WI38 (cell line): ENCODE measurements around the gene RBFOX1.

ENCODE experiments used
- H3K4me3 ChIP-seq: 2 replicates; pipeline ENCODE4 v1.5.1; 2011; ENCODE audit warnings: low read depth, mild to moderate bottlenecking, control low read depth, low read length
- TF ChIP-seq, protein P1 (sequence below): IDR thresholded peaks from 2 replicates; pipeline ENCODE4 v1.5.1; 2012; ENCODE audit warnings: low read depth, mild to moderate bottlenecking, control low read depth, low read length

Gene RBFOX1

DNA sequence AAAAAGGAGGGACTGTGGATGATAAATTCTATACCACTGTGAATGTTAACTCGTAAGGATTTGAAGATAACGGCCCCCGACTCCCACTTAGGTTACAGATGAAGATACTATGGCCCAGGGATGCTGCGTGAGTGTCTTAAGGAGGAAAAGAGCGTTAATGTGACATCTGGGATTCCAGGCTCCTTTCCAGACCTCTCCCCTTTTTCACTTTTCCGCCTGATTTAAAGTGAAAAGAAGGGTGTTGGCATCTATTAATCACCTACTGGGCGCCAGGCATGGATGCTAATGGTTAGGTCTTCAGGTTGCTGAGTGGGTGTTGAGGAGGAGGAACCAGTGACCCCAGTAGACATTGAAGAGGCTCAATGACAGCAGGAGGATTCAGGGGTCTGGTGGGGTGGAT is 117.8 kb downstream of the RBFOX1 start:
- no peak overlapping the region for H3K4me3 ChIP-seq
- TF ChIP-seq, protein P1, sequence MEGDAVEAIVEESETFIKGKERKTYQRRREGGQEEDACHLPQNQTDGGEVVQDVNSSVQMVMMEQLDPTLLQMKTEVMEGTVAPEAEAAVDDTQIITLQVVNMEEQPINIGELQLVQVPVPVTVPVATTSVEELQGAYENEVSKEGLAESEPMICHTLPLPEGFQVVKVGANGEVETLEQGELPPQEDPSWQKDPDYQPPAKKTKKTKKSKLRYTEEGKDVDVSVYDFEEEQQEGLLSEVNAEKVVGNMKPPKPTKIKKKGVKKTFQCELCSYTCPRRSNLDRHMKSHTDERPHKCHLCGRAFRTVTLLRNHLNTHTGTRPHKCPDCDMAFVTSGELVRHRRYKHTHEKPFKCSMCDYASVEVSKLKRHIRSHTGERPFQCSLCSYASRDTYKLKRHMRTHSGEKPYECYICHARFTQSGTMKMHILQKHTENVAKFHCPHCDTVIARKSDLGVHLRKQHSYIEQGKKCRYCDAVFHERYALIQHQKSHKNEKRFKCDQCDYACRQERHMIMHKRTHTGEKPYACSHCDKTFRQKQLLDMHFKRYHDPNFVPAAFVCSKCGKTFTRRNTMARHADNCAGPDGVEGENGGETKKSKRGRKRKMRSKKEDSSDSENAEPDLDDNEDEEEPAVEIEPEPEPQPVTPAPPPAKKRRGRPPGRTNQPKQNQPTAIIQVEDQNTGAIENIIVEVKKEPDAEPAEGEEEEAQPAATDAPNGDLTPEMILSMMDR: no peak

DNA sequence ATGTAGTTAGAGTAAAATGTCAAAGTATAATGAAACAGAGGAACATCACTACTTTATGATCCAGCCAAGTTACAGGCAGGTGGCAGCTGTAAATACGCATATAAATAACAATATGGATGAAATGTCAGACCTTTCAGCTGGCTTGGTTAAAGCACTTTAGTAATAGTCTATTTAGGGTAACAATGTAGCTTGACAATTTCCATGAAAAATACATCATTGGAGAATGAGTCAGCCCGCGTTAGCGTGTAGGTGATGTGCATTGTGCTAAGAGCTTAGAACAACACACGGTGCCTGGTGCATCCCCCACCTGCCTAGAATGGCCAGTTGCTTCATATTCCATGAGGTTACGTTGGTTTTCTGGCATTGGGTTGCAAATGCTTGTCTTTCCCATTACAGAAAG is 119.4 kb downstream of the RBFOX1 start:
- no peak overlapping the region for H3K4me3 ChIP-seq
- TF ChIP-seq, protein P1: no peak

DNA sequence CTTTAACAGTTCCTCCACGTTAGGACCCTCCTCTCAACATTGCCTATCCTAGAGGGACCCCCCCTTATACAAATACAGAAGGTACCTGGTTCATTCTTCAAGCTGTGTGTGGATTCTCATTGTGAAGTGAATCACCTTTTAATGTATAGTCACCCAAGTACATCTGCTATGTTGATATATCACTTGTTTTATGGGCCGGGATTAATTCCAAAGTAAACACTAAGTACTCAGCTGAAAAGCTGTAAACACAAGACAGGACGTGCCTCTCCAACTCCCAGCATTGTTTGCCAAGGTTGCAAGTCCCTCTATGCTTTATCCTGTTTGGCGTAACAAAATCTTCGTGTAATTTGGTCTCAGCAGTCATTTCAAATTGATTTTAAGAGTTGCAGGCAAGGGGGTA is 123.6 kb downstream of the RBFOX1 start:
- no peak overlapping the region for H3K4me3 ChIP-seq
- TF ChIP-seq, protein P1: no peak

DNA sequence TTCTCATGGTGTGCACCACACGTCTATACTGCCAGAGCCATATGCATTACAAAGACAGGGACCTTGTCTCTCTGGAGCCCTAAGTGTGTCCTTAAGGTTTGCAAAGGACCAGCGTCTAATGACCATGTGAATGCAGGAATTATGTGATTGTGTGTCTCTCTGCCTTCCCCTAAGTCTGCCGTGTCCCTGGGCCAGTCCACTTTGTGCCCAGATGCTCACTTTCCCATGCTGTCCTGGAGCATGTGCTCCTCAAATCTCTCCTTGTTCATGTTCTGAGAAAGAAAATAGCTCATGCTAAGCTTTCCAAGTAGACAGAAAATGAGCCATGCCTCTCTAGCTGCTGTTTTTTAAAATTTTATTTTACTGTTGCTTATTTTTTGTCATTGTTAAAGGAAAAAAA is 125.5 kb downstream of the RBFOX1 start:
- H3K4me3 ChIP-seq: no peak overlapping the region
- TF ChIP-seq, protein P1: no peak

DNA sequence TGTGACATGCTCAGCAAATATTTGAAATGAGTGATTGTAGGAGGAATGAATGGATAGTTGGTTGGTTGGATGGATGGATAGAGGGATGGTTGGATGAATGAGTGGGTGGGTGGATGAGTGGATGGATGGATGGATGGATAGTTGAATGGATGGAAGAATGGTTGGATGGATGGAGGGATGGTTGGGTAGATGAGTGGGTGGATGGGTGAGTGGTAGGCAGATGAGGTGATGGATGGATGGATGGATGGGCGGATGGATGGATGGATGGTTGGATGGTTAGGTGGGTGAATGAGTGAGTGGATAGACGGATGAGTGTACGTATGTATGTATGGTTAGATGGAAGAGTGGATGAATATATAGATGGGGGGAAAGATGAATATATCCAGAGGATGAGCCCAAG is 137.7 kb downstream of the RBFOX1 start:
- no peak overlapping the region for H3K4me3 ChIP-seq
- TF ChIP-seq, protein P1: no peak

DNA sequence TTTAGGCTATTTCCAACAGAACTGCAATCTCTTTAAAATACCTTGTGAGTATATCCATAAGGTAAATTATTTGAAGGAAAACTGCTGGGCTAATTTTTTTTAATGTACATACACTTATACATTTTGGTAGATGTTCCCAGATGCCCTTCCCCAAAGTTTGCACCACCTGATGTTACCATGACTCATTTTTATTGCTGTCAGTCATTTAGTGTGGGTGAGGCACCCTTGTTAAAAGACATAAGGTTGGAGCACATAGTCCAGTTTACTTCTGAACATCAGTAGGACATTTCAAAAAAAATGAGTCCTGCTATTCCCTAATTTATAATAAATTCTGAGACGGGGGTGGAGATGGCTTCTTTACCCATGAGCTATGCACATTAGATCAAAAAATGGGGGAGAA is 138.6 kb downstream of the RBFOX1 start:
- TF ChIP-seq, protein P1: no peak
- H3K4me3 ChIP-seq: no peak overlapping the region

DNA sequence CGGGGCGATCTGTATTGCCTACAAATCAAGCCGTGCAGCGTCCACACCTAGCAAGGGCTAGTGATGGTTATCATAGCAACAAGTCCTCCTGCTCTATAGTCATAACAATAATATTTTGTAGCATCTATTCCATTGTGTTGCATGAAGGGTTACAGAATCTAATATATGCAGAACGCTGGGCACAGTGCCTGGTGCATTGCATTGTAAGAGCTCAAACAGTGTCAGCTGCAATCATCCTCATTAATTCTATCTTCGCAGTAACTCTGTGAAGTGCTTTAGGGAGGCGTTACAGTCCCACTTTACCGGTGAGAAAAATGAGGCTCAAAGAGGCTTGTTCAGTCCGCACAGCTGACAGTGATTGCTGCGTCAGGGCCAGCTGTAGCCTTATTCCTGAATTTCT is 149.4 kb downstream of the RBFOX1 start:
- TF ChIP-seq, protein P1: no peak
- H3K4me3 ChIP-seq: no peak overlapping the region
